ENCODE measurements around the gene ARFGEF2. TPM values are rescaled to one million over a fixed set of nuclear protein-coding genes. Genes with fewer than 3 reads are reported as not detected.

The ARFGEF2 gene
- total RNA-seq, 4 donors from 2014 or later: 33.6 to 45.2 (median 39.3) TPM

DNA sequence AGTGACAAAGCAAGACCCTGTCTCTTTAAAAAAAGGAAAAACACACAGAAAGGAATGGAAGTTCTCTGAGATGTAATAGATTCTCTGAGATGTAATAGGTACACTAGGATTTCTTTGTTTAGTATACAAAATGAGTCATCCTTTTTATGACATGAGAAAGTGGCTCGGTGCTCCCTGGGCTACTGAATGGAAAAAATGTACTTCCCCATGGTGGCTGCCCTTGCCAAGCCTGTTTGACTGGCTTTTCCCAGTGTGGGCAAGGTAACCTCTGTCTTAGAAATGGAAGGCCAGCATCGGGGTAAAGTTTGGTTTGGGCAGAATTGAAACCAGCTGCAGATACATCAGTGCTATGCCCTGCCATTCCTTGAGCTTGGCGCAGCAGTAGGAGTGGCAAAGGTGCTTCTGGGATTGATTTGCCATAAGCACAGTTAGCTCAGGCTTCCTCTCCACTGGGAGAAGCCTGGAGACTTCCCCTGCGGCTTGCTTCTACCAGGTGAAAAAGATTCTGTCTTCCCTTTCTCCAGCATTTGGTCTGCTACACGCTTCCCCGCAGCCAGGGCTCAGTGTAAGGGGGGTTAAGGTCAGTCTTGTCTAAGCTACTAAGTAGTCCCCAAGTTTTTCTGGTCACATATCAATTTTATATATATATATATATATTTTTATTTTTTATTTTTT lies 24.5 kb downstream of the ARFGEF2 start:
- 89% methylated on average over 5 of the region's 6 CpGs for WGBS
- no peak for TF ChIP-seq POLR2A (IDR thresholded peaks at IDR 0.05; ENCODE audit: low read depth)
- Histone ChIP-seq H3K27ac (replicated peaks in 1 of 4) (no peak overlapping the region), H3K4me3 (no peak overlapping the region), H3K27me3 (no peaks in the 10 kb centered on the region), H3K36me3 (peaks cover 7 to 98% (median 77%) of the 10 kb centered on the region in 4 donors), H3K4me1 (peaks cover 0 to 9% (median 0%) of the 10 kb centered on the region in 4 donors), H3K9me3 (no peaks in the 10 kb centered on the region)
- intact Hi-C loops (cut with DNase I): no loop called here
- DNase-seq (ENCODE audit: extremely low spot score): no peak

DNA sequence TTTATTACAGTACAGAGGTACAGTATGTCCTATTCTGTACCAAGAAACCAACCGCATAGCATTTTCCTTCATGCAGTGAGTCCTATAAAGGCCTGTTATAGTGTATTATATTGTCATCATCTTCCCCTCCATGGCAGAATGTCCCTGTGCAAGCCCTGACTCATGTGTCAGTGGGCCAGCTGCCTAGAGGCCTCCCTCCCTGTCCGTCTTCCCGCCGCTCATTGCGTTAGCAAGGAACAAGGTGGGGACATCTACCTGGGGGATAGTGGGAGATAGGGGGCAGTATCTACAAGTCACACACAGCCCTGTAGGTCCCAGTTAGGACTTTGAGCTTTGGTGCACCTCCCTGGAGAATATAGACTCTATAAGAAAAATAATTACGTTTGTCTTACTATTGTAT lies 27.1 kb downstream of the ARFGEF2 start:
- Histone ChIP-seq H3K4me1 (peaks cover 0 to 4% (median 0%) of the 10 kb centered on the region in 4 donors), H3K27me3 (no peaks in the 10 kb centered on the region), H3K36me3 (peaks cover 18 to 98% (median 83%) of the 10 kb centered on the region in 4 donors), H3K4me3 (no peak overlapping the region), H3K27ac (replicated peaks in 1 of 4) (no peak overlapping the region), H3K9me3 (no peaks in the 10 kb centered on the region)
- intact Hi-C loops (cut with DNase I): no loop called here
- WGBS: 87% methylated on average over 6 of the region's 6 CpGs
- DNase-seq (ENCODE audit: extremely low spot score): no peak
- TF ChIP-seq POLR2AphosphoS5 (IDR thresholded peaks at IDR 0.05): no peak

DNA sequence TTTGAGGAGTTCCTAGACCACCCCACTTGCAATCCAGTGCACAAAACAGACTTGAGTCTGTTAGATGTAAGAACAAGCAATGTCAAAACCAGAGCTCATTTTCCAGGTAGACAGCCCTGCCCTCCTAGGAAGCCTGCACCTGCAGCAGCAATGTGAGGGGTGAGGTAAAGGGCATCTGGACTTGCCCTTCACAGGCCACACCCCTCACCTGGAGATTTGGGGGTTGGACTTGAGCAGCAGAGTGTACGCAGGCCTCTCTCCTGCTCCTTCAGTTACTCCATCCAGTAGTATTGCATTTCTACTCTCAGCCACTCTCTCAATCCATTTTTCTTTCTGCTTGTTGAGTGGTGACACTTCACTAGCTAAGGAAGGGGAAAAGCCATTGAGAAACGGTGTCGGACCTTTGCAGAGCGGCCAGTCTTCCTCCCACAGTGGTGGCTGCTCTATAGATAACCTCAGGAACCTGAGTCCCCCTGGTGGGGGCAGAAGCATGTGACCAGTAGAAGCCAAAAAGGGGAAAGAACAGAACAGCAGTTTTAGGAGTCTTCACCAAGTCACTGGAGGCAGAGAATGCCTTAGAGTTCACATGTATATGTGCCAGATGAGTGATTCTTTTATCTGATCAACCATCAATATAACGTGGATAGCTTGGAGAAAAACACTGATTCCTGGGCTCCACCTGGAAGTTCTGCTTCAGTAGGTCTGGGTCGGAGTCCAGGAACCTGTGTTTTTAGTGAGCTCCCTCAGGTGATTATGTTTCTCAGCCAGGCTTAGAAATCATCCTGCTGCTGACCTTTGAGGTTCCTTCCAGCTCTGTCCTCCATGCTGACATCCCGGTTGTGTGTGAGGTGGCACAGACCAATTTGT lies 28.0 kb downstream of the ARFGEF2 start:
- no peaks in the 10 kb centered on the region for H3K9me3 ChIP-seq
- intact Hi-C loops (cut with DNase I): no loop called here
- no peak overlapping the region for H3K27ac ChIP-seq (replicated peaks in 1 of 4)
- no peaks in the 10 kb centered on the region for H3K27me3 ChIP-seq
- peaks cover 0 to 4% (median 0%) of the 10 kb centered on the region in 4 donors for H3K4me1 ChIP-seq
- DNase-seq (ENCODE audit: extremely low spot score): no peak
- WGBS: 85% methylated on average over 7 of the region's 7 CpGs
- no peak overlapping the region for H3K4me3 ChIP-seq
- no peak for TF ChIP-seq POLR2AphosphoS5 (IDR thresholded peaks at IDR 0.05)
- TF ChIP-seq EP300 (IDR thresholded peaks at IDR 0.05): no peak
- TF ChIP-seq POLR2A (IDR thresholded peaks at IDR 0.05; ENCODE audit: low read depth): no peak
- TF ChIP-seq, protein P1, sequence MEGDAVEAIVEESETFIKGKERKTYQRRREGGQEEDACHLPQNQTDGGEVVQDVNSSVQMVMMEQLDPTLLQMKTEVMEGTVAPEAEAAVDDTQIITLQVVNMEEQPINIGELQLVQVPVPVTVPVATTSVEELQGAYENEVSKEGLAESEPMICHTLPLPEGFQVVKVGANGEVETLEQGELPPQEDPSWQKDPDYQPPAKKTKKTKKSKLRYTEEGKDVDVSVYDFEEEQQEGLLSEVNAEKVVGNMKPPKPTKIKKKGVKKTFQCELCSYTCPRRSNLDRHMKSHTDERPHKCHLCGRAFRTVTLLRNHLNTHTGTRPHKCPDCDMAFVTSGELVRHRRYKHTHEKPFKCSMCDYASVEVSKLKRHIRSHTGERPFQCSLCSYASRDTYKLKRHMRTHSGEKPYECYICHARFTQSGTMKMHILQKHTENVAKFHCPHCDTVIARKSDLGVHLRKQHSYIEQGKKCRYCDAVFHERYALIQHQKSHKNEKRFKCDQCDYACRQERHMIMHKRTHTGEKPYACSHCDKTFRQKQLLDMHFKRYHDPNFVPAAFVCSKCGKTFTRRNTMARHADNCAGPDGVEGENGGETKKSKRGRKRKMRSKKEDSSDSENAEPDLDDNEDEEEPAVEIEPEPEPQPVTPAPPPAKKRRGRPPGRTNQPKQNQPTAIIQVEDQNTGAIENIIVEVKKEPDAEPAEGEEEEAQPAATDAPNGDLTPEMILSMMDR (IDR thresholded peaks at IDR 0.05): no peak
- H3K36me3 ChIP-seq: peaks cover 26 to 98% (median 85%) of the 10 kb centered on the region in 4 donors

DNA sequence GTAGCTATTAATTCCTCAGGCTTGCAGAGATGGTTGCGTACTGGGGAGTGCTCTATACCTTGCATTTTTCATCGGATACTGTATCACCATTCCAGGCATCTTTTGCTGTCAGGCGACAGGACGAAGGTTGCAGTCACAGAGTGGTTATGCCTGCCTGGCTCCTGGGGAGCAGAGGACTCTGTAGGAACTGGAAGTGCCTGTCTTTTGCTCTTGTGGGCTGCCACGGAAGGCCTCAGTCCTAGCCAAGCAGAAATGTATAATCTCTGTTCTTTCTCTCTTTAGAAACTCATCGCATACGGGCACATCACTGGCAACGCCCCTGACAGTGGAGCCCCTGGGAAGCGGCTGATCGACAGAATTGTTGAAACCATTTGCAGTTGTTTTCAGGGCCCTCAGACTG lies 29.5 kb downstream of the ARFGEF2 start:
- intact Hi-C loops (cut with DNase I): no loop called here
- WGBS: 89% methylated on average over 10 of the region's 10 CpGs
- Histone ChIP-seq H3K27me3 (no peaks in the 10 kb centered on the region), H3K4me1 (peaks cover 0 to 4% (median 0%) of the 10 kb centered on the region in 4 donors), H3K4me3 (no peak overlapping the region), H3K27ac (replicated peaks in 1 of 4) (no peak overlapping the region), H3K36me3 (peaks cover 32 to 98% (median 86%) of the 10 kb centered on the region in 4 donors), H3K9me3 (no peaks in the 10 kb centered on the region)
- no peak for DNase-seq (ENCODE audit: extremely low spot score)
- TF ChIP-seq POLR2A (IDR thresholded peaks at IDR 0.05; ENCODE audit: low read depth) (no peak), EP300 (IDR thresholded peaks at IDR 0.05) (no peak), POLR2AphosphoS5 (IDR thresholded peaks at IDR 0.05) (no peak)
- TF ChIP-seq, protein P1 (IDR thresholded peaks at IDR 0.05): no peak

DNA sequence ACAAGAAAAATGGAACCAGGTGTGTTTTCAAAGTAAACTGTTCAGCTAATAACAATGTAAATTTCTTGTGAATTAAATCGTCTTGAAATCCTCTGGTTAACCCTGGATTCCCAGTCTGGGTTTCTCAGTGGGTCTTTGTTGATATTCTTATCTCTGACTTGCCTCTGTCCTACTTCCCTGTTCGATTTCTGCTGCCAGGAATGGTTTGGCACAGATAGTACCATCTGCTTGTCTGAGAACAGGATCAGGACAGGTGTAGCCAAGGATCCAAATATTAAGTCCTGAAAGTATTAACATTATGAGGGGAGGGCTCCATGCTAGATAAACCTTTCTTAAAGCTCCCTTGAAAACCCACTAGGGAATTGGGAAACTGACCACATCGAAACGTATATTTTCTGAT lies 30.1 kb downstream of the ARFGEF2 start:
- no peak for TF ChIP-seq EP300 (IDR thresholded peaks at IDR 0.05)
- Histone ChIP-seq H3K9me3 (no peaks in the 10 kb centered on the region), H3K27ac (replicated peaks in 1 of 4) (no peak overlapping the region), H3K4me3 (no peak overlapping the region), H3K36me3 (peaks cover 32 to 98% (median 91%) of the 10 kb centered on the region in 4 donors), H3K27me3 (no peaks in the 10 kb centered on the region), H3K4me1 (peaks cover 0 to 4% (median 0%) of the 10 kb centered on the region in 4 donors)
- no peak for DNase-seq (ENCODE audit: extremely low spot score)
- intact Hi-C loops (cut with DNase I): no loop called here
- WGBS: 91% methylated on average over 4 of the region's 4 CpGs

DNA sequence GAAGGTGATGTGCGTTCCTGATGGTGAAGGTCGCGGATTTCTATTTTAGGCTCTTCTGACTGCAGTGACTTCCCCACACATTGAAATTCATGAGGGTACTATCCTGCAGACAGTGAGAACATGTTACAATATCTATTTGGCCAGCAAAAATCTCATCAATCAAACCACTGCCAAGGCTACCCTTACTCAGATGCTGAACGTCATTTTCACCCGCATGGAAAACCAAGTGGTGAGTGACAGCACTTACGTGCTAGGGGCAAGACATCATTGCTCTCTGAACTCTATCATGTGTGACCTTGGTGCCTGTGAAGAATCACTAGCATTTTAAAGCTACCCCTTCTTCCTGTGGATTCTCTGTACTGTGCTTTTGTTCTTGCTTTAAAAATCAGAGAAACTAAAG lies 31.1 kb downstream of the ARFGEF2 start:
- intact Hi-C loops (cut with DNase I): no loop called here
- TF ChIP-seq EP300 (IDR thresholded peaks at IDR 0.05) (no peak), POLR2A (IDR thresholded peaks at IDR 0.05; ENCODE audit: low read depth) (no peak), POLR2AphosphoS5 (IDR thresholded peaks at IDR 0.05) (no peak)
- TF ChIP-seq, protein P1 (IDR thresholded peaks at IDR 0.05): no peak
- no peak for DNase-seq (ENCODE audit: extremely low spot score)
- 91% methylated on average over 6 of the region's 6 CpGs for WGBS
- Histone ChIP-seq H3K27ac (replicated peaks in 1 of 4) (no peak overlapping the region), H3K9me3 (no peaks in the 10 kb centered on the region), H3K4me1 (peaks cover 0 to 9% (median 6%) of the 10 kb centered on the region in 4 donors), H3K36me3 (peaks cover 42 to 98% (median 94%) of the 10 kb centered on the region in 4 donors), H3K27me3 (no peaks in the 10 kb centered on the region), H3K4me3 (no peak overlapping the region)

All from esophagus muscularis mucosa (tissue), 4 donors.